GM11168 (cell line): ENCODE results near the gene ZNF483.
"Not testable (repeated sequence)": the region's sequence is repeated elsewhere in the genome, so short reads cannot be mapped to it uniquely, and the experiment has no call there.

Source experiments
- in situ Hi-C: fragments of 300-500 bp; cut with MboI; formaldehyde crosslinking; loops from one replicate; pipeline ENCODE4 v1.12.0; 2022; ENCODE audit warnings: low sequenced_read_pairs; ENCODE audit not compliant: unreplicated experiment

Gene ZNF483

GRCh38 chr9:111604054-111604615 is 79.2 kb downstream of the ZNF483 start:
- in situ Hi-C loops: no loop called here

- in situ Hi-C loops: no loop called here
These were observed 80.1 kb downstream of the ZNF483 start for GRCh38 chr9:111605041-111605559.

- in situ Hi-C loops: no loop called here
These were observed 85.2 kb downstream of the ZNF483 start for GRCh38 chr9:111610149-111610548.

- in situ Hi-C loops: no loop called here
These were observed 85.9 kb downstream of the ZNF483 start for GRCh38 chr9:111610845-111611244.

- in situ Hi-C loops: no loop called here
These were observed 88.6 kb downstream of the ZNF483 start for GRCh38 chr9:111613436-111614040.

- in situ Hi-C loops: no loop called here
These were observed 90.9 kb downstream of the ZNF483 start for GRCh38 chr9:111615928-111616327.

- in situ Hi-C loops: not testable (repeated sequence)
These were observed 92.4 kb downstream of the ZNF483 start for GRCh38 chr9:111617349-111617748.

GRCh38 chr9:111621895-111622480 is 97.0 kb downstream of the ZNF483 start:
- in situ Hi-C loops: no loop called here

- in situ Hi-C loops: no loop called here
These were observed 97.6 kb downstream of the ZNF483 start for GRCh38 chr9:111622626-111623025.
